Esophagus (tissue), 2 donors: ENCODE data around the gene DENND1B. TPM values are rescaled to one million over a fixed set of nuclear protein-coding genes. Genes with fewer than 3 reads are reported as not detected.

Source experiments
- H3K27ac ChIP-seq, 2 donors: one replicate each; pipeline ENCODE4 v1.5.1; 2013; ENCODE audit warnings: low read depth in 2 of 2, mild to moderate bottlenecking in 2 of 2, inconsistent platforms in 1 of 2, low read length in 1 of 2, moderate library complexity in 1 of 2
- H3K27me3 ChIP-seq, 2 donors: one replicate each; pipeline ENCODE4 v1.6.1; 2013; ENCODE audit warnings: low read length in 2 of 2, control low read depth in 1 of 2, mild to moderate bottlenecking in 1 of 2; ENCODE audit not compliant: insufficient read depth in 2 of 2, control insufficient read depth in 1 of 2
- H3K36me3 ChIP-seq, 2 donors: one replicate each; pipeline ENCODE4 v1.6.1; 2013; ENCODE audit warnings: low read length in 1 of 2; ENCODE audit not compliant: control insufficient read depth in 2 of 2, insufficient read depth in 2 of 2
- H3K4me1 ChIP-seq, 2 donors: one replicate each; pipeline ENCODE4 v1.6.1; 2013; ENCODE audit warnings: low read length in 1 of 2; ENCODE audit not compliant: control insufficient read depth in 2 of 2, insufficient read depth in 2 of 2
- H3K4me3 ChIP-seq, 2 donors: one replicate each; pipeline ENCODE4 v1.5.1; 2013; ENCODE audit warnings: low read length in 2 of 2, mild to moderate bottlenecking in 2 of 2, low read depth in 1 of 2, moderate library complexity in 1 of 2
- H3K9me3 ChIP-seq, 2 donors: one replicate each; pipeline ENCODE4 v1.6.1; 2013; ENCODE audit warnings: mild to moderate bottlenecking in 2 of 2, low read depth in 1 of 2, low read length in 1 of 2, moderate library complexity in 1 of 2; ENCODE audit not compliant: control insufficient read depth in 2 of 2, insufficient read depth in 1 of 2
- WGBS, 2 donors: extraction: QIAGEN DNeasy Blood & Tissue Kit; methylation state at CpG; one replicate each; pipeline ENCODE4 v1.1.7; 2013; 5-methylcytosine and 5-hydroxymethylcytosine counted together
- polyA plus RNA-seq, 2 donors: library from polyadenylated mRNA; stranded (reverse); fragments of 200-250 nt; gene quantifications; one replicate each; pipeline ENCODE4 v1.2.3, GENCODE V29; 2013
- donor health status: healthy with polysubstance abuse.
- donor health status: Bipolar disorder and iron deficiency.

DENND1B gene
- polyA plus RNA-seq, 2 donors, result 3.4 to 4.8 TPM

DNA sequence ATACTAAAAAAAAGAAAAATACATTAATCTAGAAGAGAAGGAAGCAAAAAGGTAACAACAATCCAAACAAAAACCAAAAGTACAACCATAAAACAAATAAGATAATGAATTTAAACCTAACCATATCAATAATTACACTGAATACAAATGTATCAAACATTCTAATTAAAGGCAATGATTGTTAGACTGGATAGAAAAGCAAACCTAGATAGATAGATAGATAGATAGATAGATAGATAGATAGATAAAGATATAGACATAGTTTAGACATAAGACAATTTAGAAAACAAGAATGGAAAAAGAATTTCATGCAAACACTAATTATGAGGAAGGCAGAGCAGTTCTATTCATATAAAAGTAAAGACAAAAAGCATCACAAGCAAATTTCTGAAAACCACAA, 24.9 kb downstream of the DENND1B start:
- Histone ChIP-seq H3K27me3 (no peaks in the 10 kb centered on the region), H3K9me3 (no peaks in the 10 kb centered on the region), H3K27ac (no peak overlapping the region), H3K4me3 (no peak overlapping the region), H3K4me1 (no peaks in the 10 kb centered on the region), H3K36me3 (peaks cover 0 to 2% of the 10 kb centered on the region in 2 donors)

DNA sequence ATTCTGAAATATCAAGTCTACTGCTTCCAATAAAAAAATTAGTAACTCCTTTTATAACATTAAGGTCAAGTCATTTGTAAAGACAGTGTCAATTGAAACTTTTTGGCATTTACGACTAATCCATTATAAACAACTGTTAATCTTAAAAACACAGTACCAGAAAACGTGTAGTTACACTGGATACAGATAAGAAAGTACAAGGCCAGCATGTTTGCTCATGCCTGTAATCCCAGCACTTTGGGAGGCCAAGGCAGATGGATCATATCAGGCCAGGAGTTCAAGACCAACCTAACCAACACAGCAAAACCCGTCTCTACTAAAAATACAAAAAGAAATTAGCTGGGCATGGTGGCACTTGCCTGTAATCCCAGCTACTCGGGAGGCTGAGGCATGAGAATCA, 29.4 kb downstream of the DENND1B start:
- no peak overlapping the region for H3K27ac ChIP-seq
- H3K36me3 ChIP-seq, result no peaks in the 10 kb centered on the region
- 73 to 74% methylated on average over 4 of the region's 4 CpGs for WGBS, 2 donors
- no peaks in the 10 kb centered on the region for H3K27me3 ChIP-seq
- no peak overlapping the region for H3K4me3 ChIP-seq
- H3K9me3 ChIP-seq, result no peaks in the 10 kb centered on the region
- H3K4me1 ChIP-seq, result no peaks in the 10 kb centered on the region

DNA sequence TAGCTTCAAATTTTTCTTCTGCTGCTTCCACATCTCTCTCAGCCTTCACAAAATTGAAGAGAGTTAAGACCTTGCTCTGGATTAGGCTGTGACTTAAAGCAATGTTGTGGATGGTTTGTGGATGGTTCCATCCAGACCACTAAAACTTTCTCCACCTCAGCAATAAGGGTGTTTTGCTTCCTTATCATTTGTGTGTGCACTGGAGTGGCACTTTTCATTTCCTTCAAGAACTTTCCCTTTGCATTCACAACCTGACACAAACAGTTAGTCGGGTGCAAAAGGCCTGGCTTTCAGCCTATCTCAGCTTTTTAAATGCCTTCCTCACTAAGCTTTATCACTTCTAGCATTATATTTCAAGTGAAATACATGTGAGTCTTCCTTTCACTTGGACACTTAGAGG, 30.3 kb downstream of the DENND1B start:
- no peaks in the 10 kb centered on the region for H3K36me3 ChIP-seq
- H3K27me3 ChIP-seq, result no peaks in the 10 kb centered on the region
- no peak overlapping the region for H3K27ac ChIP-seq
- no peak overlapping the region for H3K4me3 ChIP-seq
- no peaks in the 10 kb centered on the region for H3K4me1 ChIP-seq
- H3K9me3 ChIP-seq, result no peaks in the 10 kb centered on the region
- 60 to 92% methylated on average over 1 of the region's 1 CpG for WGBS, 2 donors

DNA sequence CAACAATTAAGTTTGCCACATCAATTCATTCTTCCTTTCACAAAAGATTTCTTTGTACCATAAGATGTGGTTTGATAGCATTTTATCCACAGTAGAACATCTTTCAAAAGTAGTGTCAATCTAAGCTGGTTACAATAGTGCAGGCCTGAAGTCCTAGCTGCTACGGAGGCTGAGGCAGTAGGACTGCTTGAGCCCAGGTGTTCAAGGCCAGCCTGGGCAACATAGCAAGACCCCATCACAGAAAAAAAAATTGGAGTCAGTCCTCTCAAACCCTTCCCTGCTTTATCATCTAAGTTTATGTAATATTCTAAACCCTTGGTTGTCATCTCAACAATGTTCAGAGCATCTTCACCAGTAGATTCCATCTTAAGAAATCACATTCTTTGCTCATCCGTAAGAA, 31.7 kb downstream of the DENND1B start:
- no peak overlapping the region for H3K27ac ChIP-seq
- no peaks in the 10 kb centered on the region for H3K27me3 ChIP-seq
- H3K4me3 ChIP-seq, result no peak overlapping the region
- H3K4me1 ChIP-seq, result no peaks in the 10 kb centered on the region
- 95 to 100% methylated on average over 2 of the region's 2 CpGs for WGBS, 2 donors
- no peaks in the 10 kb centered on the region for H3K9me3 ChIP-seq
- no peaks in the 10 kb centered on the region for H3K36me3 ChIP-seq

DNA sequence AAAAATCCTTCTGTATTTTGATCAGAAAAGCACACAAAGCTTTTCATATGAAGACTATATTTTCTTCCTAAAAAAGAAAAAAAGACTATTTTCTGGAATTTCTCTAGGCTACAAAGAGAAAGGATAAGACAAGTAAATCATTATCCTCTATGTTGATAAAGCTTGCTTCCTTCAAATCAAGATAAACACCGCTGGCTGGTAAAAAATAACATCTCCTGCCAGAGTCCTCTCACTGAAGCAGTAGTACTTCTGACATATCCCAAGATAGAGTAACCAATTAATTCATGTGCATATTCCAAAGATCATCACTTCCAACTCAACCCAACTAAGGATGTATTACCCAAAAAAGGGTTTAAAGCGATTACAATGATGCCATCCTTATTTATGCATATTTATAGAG, 34.3 kb downstream of the DENND1B start:
- 77 to 91% methylated on average over 2 of the region's 2 CpGs for WGBS, 2 donors
- Histone ChIP-seq H3K27me3 (no peaks in the 10 kb centered on the region), H3K9me3 (no peaks in the 10 kb centered on the region), H3K36me3 (no peaks in the 10 kb centered on the region), H3K4me1 (no peaks in the 10 kb centered on the region), H3K4me3 (no peak overlapping the region), H3K27ac (no peak overlapping the region)

DNA sequence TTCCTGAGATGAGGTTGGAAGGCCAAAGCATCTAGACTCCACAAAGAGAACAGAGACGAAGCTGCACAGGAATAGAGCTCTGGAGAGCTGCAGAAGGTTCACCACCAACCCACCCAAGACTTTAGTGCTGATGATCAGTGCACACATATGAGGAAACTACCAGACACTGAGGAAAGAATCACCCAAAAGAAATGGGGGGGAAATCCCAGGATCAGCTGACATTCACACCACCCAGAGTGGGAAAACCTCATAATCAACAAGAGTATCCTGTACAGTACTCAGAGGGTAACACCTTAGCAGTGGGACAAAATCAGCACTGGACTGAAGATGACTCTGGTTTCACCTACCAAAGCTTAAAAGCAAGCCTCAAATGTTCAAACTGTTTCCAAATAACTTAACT, 36.4 kb downstream of the DENND1B start:
- H3K27ac ChIP-seq, result no peak overlapping the region
- H3K36me3 ChIP-seq, result no peaks in the 10 kb centered on the region
- no peaks in the 10 kb centered on the region for H3K4me1 ChIP-seq
- WGBS, 2 donors, result 14 to 44% methylated on average over 1 of the region's 1 CpG
- H3K27me3 ChIP-seq, result no peaks in the 10 kb centered on the region
- no peaks in the 10 kb centered on the region for H3K9me3 ChIP-seq
- no peak overlapping the region for H3K4me3 ChIP-seq

DNA sequence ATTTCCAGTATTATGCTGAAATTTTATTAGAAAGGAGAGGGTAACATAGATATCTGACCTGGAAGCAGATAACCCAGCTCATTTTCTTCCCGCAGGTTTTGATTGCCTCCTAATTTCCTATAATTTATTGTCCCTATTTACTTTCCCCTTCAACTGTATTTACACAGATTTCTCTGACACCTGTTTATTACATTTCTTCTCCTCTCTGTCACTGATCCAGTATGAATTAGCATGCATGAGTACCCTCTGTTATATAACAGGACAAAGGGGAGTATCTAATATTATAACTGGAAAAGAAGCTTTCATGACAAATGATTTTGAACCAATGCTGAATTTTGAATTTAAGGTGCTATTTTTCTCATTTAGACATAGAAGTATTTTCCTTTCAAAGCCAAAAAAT, 37.4 kb downstream of the DENND1B start:
- Histone ChIP-seq H3K36me3 (no peaks in the 10 kb centered on the region), H3K27ac (no peak overlapping the region), H3K9me3 (no peaks in the 10 kb centered on the region), H3K27me3 (no peaks in the 10 kb centered on the region), H3K4me3 (no peak overlapping the region), H3K4me1 (no peaks in the 10 kb centered on the region)
- WGBS, 2 donors, result 61 to 67% methylated on average over 1 of the region's 1 CpG

DNA sequence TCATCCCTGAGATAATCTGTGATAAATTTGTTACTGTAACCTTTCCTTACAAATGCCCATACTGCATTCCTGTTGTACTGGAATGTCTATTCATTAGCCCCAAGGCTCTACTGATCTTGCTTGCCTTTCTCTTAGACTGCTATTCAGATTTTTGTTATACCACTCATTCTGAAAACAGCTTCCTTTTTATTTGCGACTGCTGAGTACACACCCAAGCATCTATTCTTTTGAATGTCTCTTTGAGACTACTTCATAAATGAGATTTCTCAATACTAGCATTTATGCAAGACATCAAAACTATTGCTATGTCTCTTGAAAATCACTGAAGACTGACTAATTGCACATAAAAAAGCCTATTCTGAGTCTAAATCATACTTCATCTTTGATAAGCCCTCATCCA, 38.6 kb downstream of the DENND1B start:
- Histone ChIP-seq H3K27ac (no peak overlapping the region), H3K4me3 (no peak overlapping the region), H3K36me3 (no peaks in the 10 kb centered on the region), H3K4me1 (no peaks in the 10 kb centered on the region), H3K9me3 (no peaks in the 10 kb centered on the region), H3K27me3 (no peaks in the 10 kb centered on the region)
- 38 to 49% methylated on average over 1 of the region's 1 CpG for WGBS, 2 donors

DNA sequence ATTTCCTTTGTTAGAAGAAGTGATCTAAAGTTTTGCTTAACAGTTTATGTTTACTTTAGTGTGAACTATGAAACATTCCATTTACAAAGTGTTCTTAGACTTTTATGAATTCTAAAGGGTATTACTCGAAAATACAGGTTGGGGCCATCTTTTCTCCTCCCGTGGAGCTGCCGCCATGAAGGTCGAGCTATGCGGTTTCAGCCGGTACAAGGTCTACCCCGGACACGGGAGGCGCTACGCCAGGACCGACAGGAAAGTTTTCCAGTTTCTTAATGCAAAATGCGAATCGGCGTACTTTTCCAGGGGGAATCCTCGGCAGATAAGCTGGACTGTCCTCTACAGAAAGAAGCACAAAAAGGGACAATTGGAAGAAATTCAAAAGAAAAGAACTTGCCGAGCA, 39.8 kb downstream of the DENND1B start:
- Histone ChIP-seq H3K4me1 (no peaks in the 10 kb centered on the region), H3K9me3 (no peaks in the 10 kb centered on the region), H3K4me3 (no peak overlapping the region), H3K27me3 (no peaks in the 10 kb centered on the region), H3K27ac (no peak overlapping the region), H3K36me3 (no peaks in the 10 kb centered on the region)
- WGBS, 2 donors, result 97% methylated on average over 16 of the region's 16 CpGs

DNA sequence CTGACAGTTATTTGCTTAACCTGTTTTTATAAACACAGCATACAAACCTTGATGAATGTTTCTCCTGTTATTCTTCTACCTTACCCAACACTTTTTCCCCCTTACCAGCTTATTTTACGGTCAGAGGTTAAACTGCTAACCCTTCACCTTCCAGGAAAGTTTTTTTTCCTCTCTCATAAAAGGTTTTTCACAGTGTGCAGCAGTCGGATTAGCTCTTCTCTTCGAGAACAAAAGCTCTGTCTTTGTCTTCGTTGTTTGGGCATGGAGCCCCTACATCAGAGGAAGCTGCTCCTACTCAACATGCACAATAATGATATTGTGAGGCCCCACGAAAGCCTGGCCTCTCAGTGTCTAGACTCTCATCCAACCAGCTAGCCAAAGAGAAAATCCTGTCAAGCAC, 42.0 kb downstream of the DENND1B start:
- Histone ChIP-seq H3K9me3 (no peaks in the 10 kb centered on the region), H3K4me3 (no peak overlapping the region), H3K36me3 (no peaks in the 10 kb centered on the region), H3K27ac (no peak overlapping the region), H3K27me3 (no peaks in the 10 kb centered on the region), H3K4me1 (no peaks in the 10 kb centered on the region)
- 77 to 79% methylated on average over 5 of the region's 5 CpGs for WGBS, 2 donors
